Breast epithelium (tissue), 3 donors: Measurements from ENCODE around the gene SAMM50.

Experiments used
- POLR2A ChIP-seq: fragments of 450-650 bp; IDR thresholded peaks from one replicate; pipeline ENCODE4 v1.6.1; 2016; ENCODE audit warnings: antibody characterized with exemption, mild to moderate bottlenecking, moderate library complexity
- POLR2AphosphoS5 ChIP-seq, 3 donors: sonication (generic); formaldehyde crosslinking; IDR thresholded peaks; one replicate each; pipeline ENCODE4 v1.6.1; 2017; ENCODE audit warnings: antibody characterized with exemption in 3 of 3
- TF ChIP-seq, protein P1 (sequence below), 3 donors: fragments of 450-650 bp; IDR thresholded peaks; one replicate each; pipeline ENCODE4 v1.5.1; 2016 to 2017; ENCODE audit warnings: antibody characterized with exemption in 3 of 3, mild to moderate bottlenecking in 3 of 3, moderate library complexity in 3 of 3

DNA sequence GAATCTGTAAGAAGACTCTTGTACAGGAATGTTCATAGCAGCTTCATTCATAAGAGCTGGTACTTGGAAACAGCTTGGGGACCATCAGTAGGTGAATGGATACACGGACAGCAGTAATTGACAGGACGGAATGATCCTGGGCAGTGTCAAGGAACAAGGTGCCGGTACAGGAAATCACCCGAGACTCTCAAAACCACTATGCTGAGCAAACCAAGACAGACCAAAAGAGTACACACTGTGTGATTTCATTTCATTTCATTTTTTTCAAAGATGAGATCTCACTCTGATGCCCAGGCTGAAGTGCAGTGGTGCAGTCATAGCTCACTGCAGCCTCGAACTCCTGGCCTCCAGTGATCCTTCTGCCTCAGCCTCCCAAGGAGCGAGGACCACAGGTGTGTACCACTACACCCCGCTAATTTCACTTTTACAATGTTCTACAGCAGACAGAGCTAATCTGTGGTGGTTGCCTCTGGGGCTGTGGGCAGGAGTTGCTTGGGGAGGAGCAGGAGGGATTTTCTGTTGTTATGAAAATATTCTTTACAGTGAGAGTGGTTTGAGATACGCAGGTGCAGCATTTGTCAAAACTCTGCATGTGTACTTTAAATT is 84.4 kb downstream of the SAMM50 start:
- TF ChIP-seq, protein P1, sequence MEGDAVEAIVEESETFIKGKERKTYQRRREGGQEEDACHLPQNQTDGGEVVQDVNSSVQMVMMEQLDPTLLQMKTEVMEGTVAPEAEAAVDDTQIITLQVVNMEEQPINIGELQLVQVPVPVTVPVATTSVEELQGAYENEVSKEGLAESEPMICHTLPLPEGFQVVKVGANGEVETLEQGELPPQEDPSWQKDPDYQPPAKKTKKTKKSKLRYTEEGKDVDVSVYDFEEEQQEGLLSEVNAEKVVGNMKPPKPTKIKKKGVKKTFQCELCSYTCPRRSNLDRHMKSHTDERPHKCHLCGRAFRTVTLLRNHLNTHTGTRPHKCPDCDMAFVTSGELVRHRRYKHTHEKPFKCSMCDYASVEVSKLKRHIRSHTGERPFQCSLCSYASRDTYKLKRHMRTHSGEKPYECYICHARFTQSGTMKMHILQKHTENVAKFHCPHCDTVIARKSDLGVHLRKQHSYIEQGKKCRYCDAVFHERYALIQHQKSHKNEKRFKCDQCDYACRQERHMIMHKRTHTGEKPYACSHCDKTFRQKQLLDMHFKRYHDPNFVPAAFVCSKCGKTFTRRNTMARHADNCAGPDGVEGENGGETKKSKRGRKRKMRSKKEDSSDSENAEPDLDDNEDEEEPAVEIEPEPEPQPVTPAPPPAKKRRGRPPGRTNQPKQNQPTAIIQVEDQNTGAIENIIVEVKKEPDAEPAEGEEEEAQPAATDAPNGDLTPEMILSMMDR (IDR thresholded peaks at IDR 0.05) = no peak
- no peak for TF ChIP-seq POLR2AphosphoS5 (IDR thresholded peaks at IDR 0.05)
- TF ChIP-seq POLR2A = no peak
